ENCODE results near the gene PEF1.

PEF1 gene

GRCh38 chr1:31642897-31643296 lies 1.8 kb downstream of the PEF1 start:
- TF ChIP-seq POLR2A (IDR thresholded peaks at IDR 0.05; ENCODE audit: low read depth, low read length), result no peak
- FAIRE-seq, result no peak
- DNase-seq (ENCODE audit: insufficient read length, low spot score), result no peak

- DNase-seq (ENCODE audit: insufficient read length, low spot score) (no peak), FAIRE-seq (no peak)
- no peak for TF ChIP-seq POLR2A (IDR thresholded peaks at IDR 0.05; ENCODE audit: low read depth, low read length)
Observed at GRCh38 chr1:31642366-31642765, 2.3 kb downstream of the PEF1 start.

DNA sequence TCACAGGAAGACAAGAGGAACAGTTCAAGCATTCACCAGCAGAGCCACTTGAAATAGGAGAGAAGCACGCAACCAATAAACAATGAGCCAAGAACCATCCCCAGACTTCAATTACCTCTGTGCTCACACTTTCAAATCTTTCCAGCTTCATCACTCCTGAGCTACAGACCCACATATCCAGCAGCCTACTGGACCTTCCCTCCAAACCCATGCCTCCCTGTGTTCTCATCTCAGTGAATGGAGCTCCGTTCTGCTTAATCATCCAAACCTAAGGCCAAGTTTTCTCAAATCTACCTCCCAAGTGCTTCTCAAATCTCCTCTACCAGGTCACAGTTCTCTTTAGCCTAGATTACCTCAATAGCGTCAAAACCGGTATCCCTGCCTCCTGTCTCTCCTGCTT lies 3.7 kb downstream of the PEF1 start:
- no peak for FAIRE-seq
- TF ChIP-seq POLR2A (IDR thresholded peaks at IDR 0.05; ENCODE audit: low read depth, low read length), result no peak
- no peak for DNase-seq (ENCODE audit: insufficient read length, low spot score)

DNA sequence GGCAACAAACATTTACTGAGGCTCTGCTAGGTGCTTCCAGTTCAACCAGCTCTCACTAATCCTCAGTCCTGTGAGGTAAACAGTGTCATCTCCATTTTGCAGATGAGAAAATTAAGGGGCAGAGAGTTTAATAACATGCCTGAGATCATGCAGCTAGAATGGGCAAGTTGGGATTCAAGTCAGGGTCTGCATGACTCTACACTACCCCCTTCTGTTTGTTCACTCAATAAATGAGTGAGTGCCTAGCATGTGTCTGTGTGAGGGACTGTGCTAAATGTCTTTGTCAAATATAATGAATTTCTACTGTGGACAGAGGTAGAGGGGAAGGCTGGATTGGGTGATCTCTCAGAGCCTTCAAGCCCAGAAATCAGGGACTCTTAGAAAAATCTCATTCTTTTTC lies 4.5 kb downstream of the PEF1 start:
- DNase-seq (ENCODE audit: insufficient read length, low spot score) (no peak), FAIRE-seq (no peak)
- no peak for TF ChIP-seq POLR2A (IDR thresholded peaks at IDR 0.05; ENCODE audit: low read depth, low read length)

DNA sequence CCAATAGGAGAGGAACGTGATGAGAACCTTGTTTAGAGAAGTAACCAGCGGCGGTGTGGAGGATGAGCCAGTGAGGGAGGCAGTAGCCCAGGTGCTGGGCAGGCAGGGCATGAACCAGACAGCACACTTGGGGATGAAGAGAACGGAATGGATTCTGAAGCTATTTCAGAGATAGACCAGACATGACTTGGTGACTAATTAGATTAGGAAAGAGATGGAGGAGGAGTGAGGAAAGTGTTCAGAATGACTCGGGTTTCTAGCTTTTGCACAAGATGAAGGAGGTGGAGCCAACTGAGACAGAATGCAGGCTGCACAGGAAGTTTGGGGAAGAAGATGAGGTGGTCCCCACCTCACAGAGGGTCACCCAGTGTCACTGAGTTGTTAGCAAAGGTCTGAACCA lies 5.1 kb downstream of the PEF1 start:
- FAIRE-seq (no peak), DNase-seq (ENCODE audit: insufficient read length, low spot score) (no peak)

DNA sequence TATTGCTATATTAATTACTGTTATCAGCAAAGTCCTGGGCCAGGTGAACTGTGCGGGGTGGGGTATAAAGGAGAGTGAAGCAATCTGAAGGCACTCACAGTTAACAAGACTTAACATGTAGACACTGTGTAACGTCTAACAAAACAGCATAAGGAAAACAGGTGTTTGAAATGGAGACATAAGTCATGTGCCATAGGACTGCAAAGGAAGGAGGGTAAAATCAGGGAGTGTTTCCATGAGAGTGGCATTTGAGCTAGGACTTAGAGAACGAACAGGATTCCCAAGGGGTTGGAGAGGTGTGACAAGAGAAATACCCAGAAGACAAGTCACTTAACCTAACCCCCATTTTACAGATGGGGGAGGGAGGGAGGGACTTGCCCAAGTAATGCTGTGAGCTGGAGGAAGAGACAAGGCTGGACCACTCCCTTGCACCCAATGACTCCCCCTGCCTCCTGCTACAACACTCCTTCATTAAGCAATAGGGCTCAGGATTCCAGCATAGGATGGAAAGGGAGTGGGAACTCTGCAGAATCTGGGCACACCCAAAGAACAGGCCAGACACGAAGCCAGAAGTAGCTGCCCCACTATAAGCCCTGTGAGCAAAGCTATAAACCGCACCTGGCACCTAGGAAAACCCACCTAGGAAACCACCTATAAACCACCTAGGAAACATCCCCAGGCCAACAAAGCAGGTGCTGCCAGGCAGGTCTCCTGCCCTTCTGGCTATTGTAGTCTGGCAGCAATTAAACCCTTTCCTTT lies 6.6 kb downstream of the PEF1 start:
- TF ChIP-seq POLR2A (IDR thresholded peaks at IDR 0.05; ENCODE audit: low read depth, low read length), result no peak
- no peak for DNase-seq (ENCODE audit: insufficient read length, low spot score)
- FAIRE-seq, result no peak

More for the DNA sequence above, 5.1 kb downstream of the PEF1 start:
- TF ChIP-seq POLR2A (IDR thresholded peaks at IDR 0.05; ENCODE audit: low read depth, low read length), result no peak

- no peak for TF ChIP-seq POLR2A (IDR thresholded peaks at IDR 0.05; ENCODE audit: low read depth, low read length)
- no peak for FAIRE-seq
- DNase-seq (ENCODE audit: insufficient read length, low spot score), result no peak
Observed at GRCh38 chr1:31633117-31633516, 11.6 kb downstream of the PEF1 start.

GRCh38 chr1:31632649-31633048 lies 12.0 kb downstream of the PEF1 start:
- no peak for DNase-seq (ENCODE audit: insufficient read length, low spot score)
- FAIRE-seq, result no peak
- no peak for TF ChIP-seq POLR2A (IDR thresholded peaks at IDR 0.05; ENCODE audit: low read depth, low read length)

- no peak for TF ChIP-seq POLR2A (IDR thresholded peaks at IDR 0.05; ENCODE audit: low read depth, low read length)
- no peak for FAIRE-seq
- DNase-seq (ENCODE audit: insufficient read length, low spot score), result no peak
Observed at GRCh38 chr1:31628931-31629556, 15.6 kb downstream of the PEF1 start.

GRCh38 chr1:31627930-31628559 lies 16.6 kb downstream of the PEF1 start:
- DNase-seq (ENCODE audit: insufficient read length, low spot score) (no peak), FAIRE-seq (no peak)
- no peak for TF ChIP-seq POLR2A (IDR thresholded peaks at IDR 0.05; ENCODE audit: low read depth, low read length)

DNA sequence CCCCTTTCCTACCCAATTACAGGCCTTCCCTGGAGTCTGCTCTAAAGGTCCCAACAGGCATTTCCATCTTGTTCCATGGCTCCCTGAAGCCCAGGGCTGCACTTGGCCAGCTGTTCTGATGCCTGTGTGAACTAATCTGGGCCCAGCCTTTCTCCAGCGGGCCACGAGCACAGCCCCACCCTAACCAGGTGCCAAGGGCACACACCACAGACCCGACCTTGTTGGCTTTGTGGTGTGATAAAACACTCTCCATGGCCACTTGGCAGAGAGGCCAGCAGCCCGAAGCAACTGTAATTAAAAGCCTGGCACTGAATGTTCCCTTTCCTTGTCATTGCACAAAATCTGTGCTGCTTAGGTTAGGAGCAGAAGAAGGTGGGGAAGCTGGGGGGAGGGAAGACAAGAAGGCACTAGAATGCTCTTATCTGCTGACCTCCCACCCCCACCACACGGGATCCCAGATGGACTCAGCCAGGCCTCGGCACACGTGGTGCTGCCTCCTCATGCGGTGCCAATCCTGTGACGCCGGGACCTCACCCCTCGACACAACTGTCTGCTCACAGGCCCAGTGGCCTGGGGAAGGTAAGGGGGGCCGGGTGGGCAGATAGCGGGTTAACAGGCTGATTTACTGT lies 17.3 kb downstream of the PEF1 start:
- TF ChIP-seq POLR2A (IDR thresholded peaks at IDR 0.05; ENCODE audit: low read depth, low read length), result no peak
- FAIRE-seq (no peak), DNase-seq (ENCODE audit: insufficient read length, low spot score) (no peak)

GRCh38 chr1:31626223-31627207 lies 18.2 kb downstream of the PEF1 start:
- FAIRE-seq (no peak), DNase-seq (ENCODE audit: insufficient read length, low spot score) (no peak)
- TF ChIP-seq POLR2A (IDR thresholded peaks at IDR 0.05; ENCODE audit: low read depth, low read length), result no peak

- TF ChIP-seq POLR2A (IDR thresholded peaks at IDR 0.05; ENCODE audit: low read depth, low read length), result no peak
- DNase-seq (ENCODE audit: insufficient read length, low spot score), result peak; percentile 62
- no peak for FAIRE-seq
Observed at GRCh38 chr1:31625561-31626222, 19.0 kb downstream of the PEF1 start.
